ENCODE results near the gene MFGE8.

DNA sequence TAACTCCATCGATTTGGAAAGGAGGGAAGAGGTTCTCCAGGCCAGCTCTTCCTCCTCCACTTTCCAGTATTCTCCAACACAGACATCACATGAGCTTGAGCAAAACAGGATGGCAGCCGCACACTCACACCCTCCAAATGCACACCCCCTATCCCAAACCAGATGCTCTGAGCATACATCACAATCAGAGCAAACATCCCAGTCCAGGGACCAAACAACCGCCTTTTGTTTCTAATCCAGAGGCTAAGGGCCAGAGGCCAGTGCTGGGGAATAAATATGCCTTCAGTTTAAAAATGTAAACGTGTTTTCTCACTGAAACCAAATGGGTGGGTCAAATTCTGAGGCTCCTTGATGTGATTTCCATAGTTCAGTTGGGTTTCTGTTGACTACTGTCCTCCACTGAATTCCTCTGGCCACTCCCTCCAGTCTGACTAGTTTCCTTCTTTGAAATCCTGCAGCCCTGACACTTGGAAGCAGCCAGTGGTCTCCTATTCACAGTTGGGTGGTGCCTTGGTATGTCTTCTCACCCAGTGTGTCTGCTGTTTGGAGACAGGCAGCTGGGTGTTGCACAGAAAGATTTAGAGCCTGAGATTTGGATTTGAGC lies 19.2 kb upstream of the MFGE8 start:
- TF ChIP-seq TAF1 (IDR thresholded peaks at IDR 0.05; ENCODE audit: borderline replicate concordance, low read depth, low read length) (no peak), POLR2A (IDR thresholded peaks at IDR 0.05; ENCODE audit: low read depth, low read length) (no peak)

Data from GM12892 (cell line).